GM12878 (cell line): Measurements from ENCODE around the gene SYMPK. TPM values are rescaled to one million over a fixed set of nuclear protein-coding genes. Genes with fewer than 3 reads are reported as not detected.

Experiments
- ATAC-seq: fragments of 200-7000 bp; cut with Tn5 transposase; 3 replicates; pipeline ENCODE4 v1.9.1; 2020; ENCODE audit warnings: mild to moderate bottlenecking, moderate library complexity
- BruUV-seq: library from RNA; stranded (reverse); fragments of 400-500 nt; replicated peaks from 2 replicates; lab custom pipeline; 2021; lab: Mats Ljungman, UMichigan
- CTCF ChIA-PET: fragments of 300-600 bp; sonication (Branson Sonifier 250); formaldehyde crosslinking; extraction: SDS; loops from one replicate; lab custom pipeline; 2021; ENCODE audit warnings: inconsistent platforms; lab: Yijun Ruan, JAX
- POLR2A ChIA-PET: fragments of 350-600 bp; formaldehyde crosslinking; extraction: SDS; loops from one replicate; lab custom pipeline; 2021; ENCODE audit warnings: inconsistent platforms; lab: Charles Lee
- RAD21 ChIA-PET: fragments of 300-600 bp; sonication (Branson Sonifier 250); formaldehyde crosslinking; loops from one replicate; lab custom pipeline; 2023; ENCODE audit warnings: antibody characterized with exemption; ENCODE audit not compliant: unreplicated experiment; lab: Charles Lee
- SMC1A ChIA-PET: fragments of 300-600 bp; sonication (Branson Sonifier 250); formaldehyde crosslinking; loops from one replicate; lab custom pipeline; 2023; ENCODE audit not compliant: unreplicated experiment, uncharacterized antibody; lab: Charles Lee
- DNase-seq: peaks from one replicate; pipeline ENCODE4 v3.0.0-alpha.2; 2011; ENCODE audit warnings: low read depth, low spot score
- FAIRE-seq: peaks from 3 replicates; lab custom pipeline; 2011; peaks lifted over from hg19 to GRCh38; lab: Jason Lieb, UNC
- H2AFZ ChIP-seq: 2 replicates; pipeline ENCODE4 v1.6.0; 2011; ENCODE audit warnings: low read depth, low read length, control low read depth; ENCODE audit not compliant: control insufficient read depth
- H3K27ac ChIP-seq: 2 replicates; pipeline ENCODE4 v1.5.1; 2011; ENCODE audit warnings: control low read depth; ENCODE audit not compliant: control insufficient read depth, insufficient read depth
- H3K27me3 ChIP-seq, 2 experiments: replicated peaks in 1 of 2; 2 replicates each; pipeline versions ENCODE4 v1.6.0 to v1.6.1; 2011; ENCODE audit warnings: low read length in 1 of 2; ENCODE audit not compliant: control insufficient read depth in 2 of 2, insufficient read depth in 2 of 2
- H3K36me3 ChIP-seq, 2 experiments: 2 replicates each; pipeline ENCODE4 v1.5.1; 2011; ENCODE audit warnings: low read length in 1 of 2; ENCODE audit not compliant: control insufficient read depth in 2 of 2, insufficient read depth in 2 of 2
- H3K4me1 ChIP-seq: 2 replicates; pipeline ENCODE4 v1.6.1; 2011; ENCODE audit warnings: mild to moderate bottlenecking, low read length, moderate library complexity, mixed read lengths; ENCODE audit not compliant: control insufficient read depth, insufficient read depth
- H3K4me2 ChIP-seq: 2 replicates; pipeline ENCODE4 v1.6.0; 2011; ENCODE audit warnings: control low read depth; ENCODE audit not compliant: control insufficient read depth, insufficient read depth
- H3K4me3 ChIP-seq: fragments of 200-600 bp; sonication (generic); 2 replicates; pipeline ENCODE4 v1.5.1; 2016
- H3K79me2 ChIP-seq: 2 replicates; pipeline ENCODE4 v1.6.0; 2011; ENCODE audit warnings: low read length; ENCODE audit not compliant: control insufficient read depth, insufficient read depth
- H3K9ac ChIP-seq: 2 replicates; pipeline ENCODE4 v1.8.0; 2011; ENCODE audit warnings: low read length, control low read depth, mixed read lengths; ENCODE audit not compliant: control insufficient read depth, insufficient read depth
- H3K9me3 ChIP-seq: replicated peaks from 3 replicates; pipeline ENCODE4 v1.5.1; 2011; ENCODE audit warnings: mild to moderate bottlenecking, low read length; ENCODE audit not compliant: control insufficient read depth, insufficient read depth
- H4K20me1 ChIP-seq: 2 replicates; pipeline ENCODE4 v1.6.0; 2011; ENCODE audit not compliant: control insufficient read depth, insufficient read depth
- ASH2L ChIP-seq: fragments of 300-600, 200-600 bp; sonication (generic); IDR thresholded peaks from 2 replicates; pipeline ENCODE4 v1.6.1; 2017; ENCODE audit warnings: low read depth, mild to moderate bottlenecking, borderline replicate concordance
- ESRRA ChIP-seq: IDR thresholded peaks from 2 replicates; pipeline ENCODE4 v1.6.1; 2012; ENCODE audit warnings: mild to moderate bottlenecking, low read length, improper control_type of control experiment
- IRF5 ChIP-seq: fragments of 450-650 bp; IDR thresholded peaks from 2 replicates; pipeline ENCODE4 v1.6.1; 2017; ENCODE audit warnings: borderline replicate concordance
- KLF5 ChIP-seq: fragments of 450-650 bp; IDR thresholded peaks from 2 replicates; pipeline ENCODE4 v1.6.1; 2014; ENCODE audit warnings: mild to moderate bottlenecking; ENCODE audit not compliant: partially characterized antibody
- MTA2 ChIP-seq: fragments of 450-650 bp; IDR thresholded peaks from 2 replicates; pipeline ENCODE4 v1.6.1; 2016; ENCODE audit warnings: low read depth, mild to moderate bottlenecking, moderate library complexity
- MTA3 ChIP-seq: IDR thresholded peaks from 2 replicates; pipeline ENCODE4 v1.6.1; 2012; ENCODE audit warnings: low read length, inconsistent platforms, borderline replicate concordance
- NKRF ChIP-seq: fragments of 450-650 bp; conservative IDR thresholded peaks from 2 replicates; pipeline ENCODE4 v1.6.1; 2017; ENCODE audit warnings: mild to moderate bottlenecking, moderate library complexity
- NR2C2 ChIP-seq: IDR thresholded peaks from 2 replicates; pipeline ENCODE4 v1.6.1; 2011; ENCODE audit warnings: borderline replicate concordance, low read depth; ENCODE audit not compliant: control insufficient read depth, insufficient read length
- POLR2AphosphoS5 ChIP-seq: IDR thresholded peaks from 2 replicates; pipeline ENCODE4 v1.6.1; 2011; ENCODE audit warnings: mild to moderate bottlenecking, low read length, inconsistent platforms
- RB1 ChIP-seq: fragments of 450-650 bp; formaldehyde crosslinking; IDR thresholded peaks from 2 replicates; pipeline ENCODE4 v1.6.1; 2017; ENCODE audit warnings: mild to moderate bottlenecking, borderline replicate concordance
- STAT3 ChIP-seq: IDR thresholded peaks from 2 replicates; pipeline ENCODE4 v1.6.1; 2011; ENCODE audit warnings: low read depth, low read length, improper control_type of control experiment
- TCF3 ChIP-seq: IDR thresholded peaks from 2 replicates; pipeline ENCODE4 v1.6.1; 2012; ENCODE audit warnings: low read depth, mild to moderate bottlenecking, low read length, borderline replicate concordance; ENCODE audit not compliant: insufficient read depth
- ZBTB11 ChIP-seq: fragments of 450-650 bp; formaldehyde crosslinking; IDR thresholded peaks from 2 replicates; pipeline ENCODE4 v1.5.0; 2022; ENCODE audit warnings: mild to moderate bottlenecking, missing genetic modification characterization
- ZNF384 ChIP-seq: IDR thresholded peaks from 2 replicates; pipeline ENCODE4 v1.6.1; 2012; ENCODE audit warnings: low read depth, mild to moderate bottlenecking, low read length, improper control_type of control experiment, borderline replicate concordance
- WGBS: methylation state at CpG from one replicate; pipeline ENCODE4 v1.1.6; 2016; ENCODE audit warnings: low lambda C conversion rate; ENCODE audit not compliant: insufficient replicate concordance, insufficient coverage; ENCODE audit errors: missing lambda C conversion rate; 5-methylcytosine and 5-hydroxymethylcytosine counted together
- in situ Hi-C: fragments of 300-500 bp; cut with MboI; formaldehyde crosslinking; loops from 9 replicates; pipeline ENCODE4 v1.14.3; 2018; ENCODE audit warnings: mixed read lengths
- intact Hi-C: fragments of 100-400 bp; cut with micrococcal nuclease; formaldehyde crosslinking; loops from one replicate; pipeline ENCODE4 v1.14.2; 2022; ENCODE audit not compliant: unreplicated experiment
- polyA plus RNA-seq, 11 experiments: library from polyadenylated mRNA; depleted of rRNA in 4 of 11; unstranded in 6 of 11; stranded (reverse) in 5 of 11; fragments of >200 nt; fragmentation: Nextera tagmentation in 4 of 11; fragmentation: Illumina TruSeq in 1 of 11; extraction: Ambion mirVana in 4 of 11; extraction: Trizol in 1 of 11; gene quantifications; 1 replicate in 1 of 11; 2 replicates in 10 of 11; pipeline versions ENCODE4 v1.2.1 to v1.2.3, GENCODE V29; 2011 to 2016; ENCODE audit warnings: inconsistent platforms in 2 of 11, missing spikeins in 2 of 11, low read depth in 1 of 11
- total RNA-seq, 4 experiments: library from RNA; depleted of rRNA in 3 of 4; stranded (reverse); fragments of >200 nt in 3 of 4; fragmentation: Illumina TruSeq in 1 of 4; extraction: Trizol in 1 of 4; gene quantifications; 2 replicates each; pipeline versions ENCODE4 v1.2.1 to v1.2.3, GENCODE V29; 2013 to 2021

The SYMPK gene
- total and polyA plus RNA-seq, 10 of the 15 experiments (the other 5 are each of a cell fraction or from before 2014, with no cell fraction given): 0.49 to 109 (median 42.5) TPM

GRCh38 chr19:45873219-45873772 lies 10.3 kb upstream of the SYMPK start:
- no peak for FAIRE-seq
- Histone ChIP-seq H3K9me3 (no peaks in the 10 kb centered on the region), H3K27ac (no peak overlapping the region), H3K4me1 (peaks cover 8% of the 10 kb centered on the region), H4K20me1 (no peaks in the 10 kb centered on the region), H2AFZ (no peak overlapping the region), H3K9ac (no peak overlapping the region), H3K4me2 (no peak overlapping the region), H3K4me3 (no peak overlapping the region), H3K36me3 (no peaks in the 10 kb centered on the region), H3K27me3 (no peaks in the 10 kb centered on the region; a peak in 1 of 4 replicates), H3K79me2 (no peaks in the 10 kb centered on the region)
- intact Hi-C loops (no loop called here), in situ Hi-C loops (no loop called here)
- POLR2A ChIA-PET: interaction anchor here (0.6 to 1.2 kb wide), 2 partner anchors 9 to 12 kb away, joined by 3 read pairs; no protein-coding TSS in a partner anchor
- WGBS: 57% methylated on average over 7 of the region's 7 CpGs
- CTCF ChIA-PET: no interaction called here
- no TSS peak for BruUV-seq
- ATAC-seq: no peak
- DNase-seq: no peak
- SMC1A ChIA-PET: interaction anchor here (1.2 kb wide), 1 partner anchor 9 kb away, joined by 3 read pairs; the partner anchor contains the start of gene FOXA3
- RAD21 ChIA-PET: no interaction called here
- TF ChIP-seq MTA2 (no peak), KLF5 (no peak), ZNF384 (no peak), TCF3 (no peak), ASH2L (no peak), NKRF (no peak), STAT3 (no peak), IRF5 (no peak), POLR2AphosphoS5 (no peak), RB1 (no peak), NR2C2 (no peak), ZBTB11 (CRISPR knock-in tag) (no peak), MTA3 (no peak), ESRRA (no peak)
